ENCODE results near the gene FGD2.

DNA sequence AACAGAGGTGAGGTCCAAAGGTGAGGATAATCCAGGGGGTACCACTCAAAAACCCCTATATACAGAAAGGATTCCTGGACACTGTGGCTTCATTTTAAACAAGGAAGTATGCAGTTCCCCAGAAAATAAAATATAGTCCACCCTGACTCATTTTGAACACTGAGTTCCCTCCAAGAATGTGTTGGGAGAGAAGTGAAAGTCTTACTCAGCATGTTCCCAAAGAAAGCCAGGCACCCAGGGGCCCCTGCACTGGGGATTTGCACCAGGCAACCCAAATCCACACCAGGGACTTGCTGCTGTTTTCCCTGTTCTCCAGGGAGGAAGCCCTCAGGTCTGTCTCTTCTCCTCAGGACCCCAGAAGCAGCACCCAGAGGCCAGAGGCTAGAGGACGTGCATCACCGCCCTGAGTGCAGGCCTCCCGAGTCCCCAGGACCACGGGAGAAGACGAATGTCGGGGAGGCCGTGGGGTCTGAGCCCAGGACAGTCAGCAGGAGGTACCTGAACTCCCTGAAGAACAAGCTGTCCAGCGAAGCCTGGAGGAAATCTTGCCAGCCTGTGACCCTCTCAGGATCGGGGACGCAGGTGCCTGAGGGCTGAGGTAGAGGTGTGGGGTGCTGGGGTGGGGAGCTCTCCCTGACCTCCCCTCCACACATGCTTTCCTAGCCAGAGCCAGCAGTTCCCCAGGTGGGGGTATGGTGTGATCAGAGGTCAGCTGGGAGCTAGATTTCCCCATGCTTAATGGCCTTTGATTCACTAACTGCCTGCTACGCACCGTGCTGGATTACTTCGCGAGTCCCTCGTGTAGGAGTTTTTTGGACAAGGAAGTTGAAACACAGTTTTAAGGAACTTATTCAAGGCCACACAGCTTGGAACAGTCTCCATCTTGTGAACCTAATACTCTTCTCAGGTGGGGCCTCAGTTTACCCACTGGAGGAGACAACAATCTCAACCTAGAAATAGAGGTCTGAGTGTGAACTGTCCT lies 3.3 kb downstream of the FGD2 start:
- TF ChIP-seq, protein P1, sequence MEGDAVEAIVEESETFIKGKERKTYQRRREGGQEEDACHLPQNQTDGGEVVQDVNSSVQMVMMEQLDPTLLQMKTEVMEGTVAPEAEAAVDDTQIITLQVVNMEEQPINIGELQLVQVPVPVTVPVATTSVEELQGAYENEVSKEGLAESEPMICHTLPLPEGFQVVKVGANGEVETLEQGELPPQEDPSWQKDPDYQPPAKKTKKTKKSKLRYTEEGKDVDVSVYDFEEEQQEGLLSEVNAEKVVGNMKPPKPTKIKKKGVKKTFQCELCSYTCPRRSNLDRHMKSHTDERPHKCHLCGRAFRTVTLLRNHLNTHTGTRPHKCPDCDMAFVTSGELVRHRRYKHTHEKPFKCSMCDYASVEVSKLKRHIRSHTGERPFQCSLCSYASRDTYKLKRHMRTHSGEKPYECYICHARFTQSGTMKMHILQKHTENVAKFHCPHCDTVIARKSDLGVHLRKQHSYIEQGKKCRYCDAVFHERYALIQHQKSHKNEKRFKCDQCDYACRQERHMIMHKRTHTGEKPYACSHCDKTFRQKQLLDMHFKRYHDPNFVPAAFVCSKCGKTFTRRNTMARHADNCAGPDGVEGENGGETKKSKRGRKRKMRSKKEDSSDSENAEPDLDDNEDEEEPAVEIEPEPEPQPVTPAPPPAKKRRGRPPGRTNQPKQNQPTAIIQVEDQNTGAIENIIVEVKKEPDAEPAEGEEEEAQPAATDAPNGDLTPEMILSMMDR (IDR thresholded peaks at IDR 0.05; ENCODE audit: borderline replicate concordance, extremely low read depth, low read length, poor library complexity, severe bottlenecking), result no peak
- no peak for TF ChIP-seq EZH2 (IDR thresholded peaks at IDR 0.05; ENCODE audit: borderline replicate concordance, low read depth, low read length, severe bottlenecking)

Measured in DND-41 (cell line).